Measurements from ENCODE around the gene TSHB. TPM values are rescaled to one million over a fixed set of nuclear protein-coding genes. Genes with fewer than 3 reads are reported as not detected.
A peak's percentile ranks its signal among the peaks of the same experiment; 100 is the strongest.

TSHB gene
- total RNA-seq, 1 experiment from 2014 or later, result not detected

DNA sequence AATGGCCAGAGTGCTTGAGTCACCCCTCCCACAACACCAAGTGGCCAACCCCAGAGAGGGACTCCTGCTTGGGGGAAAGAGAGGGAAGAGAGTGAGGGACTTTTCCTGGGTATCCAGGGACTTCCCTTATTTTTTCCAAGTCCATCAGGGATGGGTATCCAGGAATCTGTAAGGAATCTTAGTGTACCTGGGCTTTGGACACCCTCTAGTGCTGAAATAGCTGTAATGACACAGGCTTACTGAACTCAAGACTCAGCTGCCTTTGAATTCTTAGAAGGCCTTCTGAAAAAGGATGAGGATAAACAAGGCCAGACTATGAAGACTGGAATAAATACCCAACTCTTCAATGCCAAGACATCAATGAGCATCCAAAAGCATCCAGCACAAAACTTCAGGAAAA lies 12.0 kb downstream of the TSHB start:
- Histone ChIP-seq H3K27me3 (ENCODE audit: insufficient read depth, low read length) (no peaks in the 10 kb centered on the region), H3K9me3 (ENCODE audit: control insufficient read depth in 1 of 2, insufficient read depth in 1 of 2, low read depth in 1 of 2, low read length in 2 of 2) (0 out of 4 replicates have a peak, but pooled peaks cover 0 to 3% of the 10 kb centered on the region in 2 experiments), H4K20me1 (ENCODE audit: insufficient read depth) (no peaks in the 10 kb centered on the region), H3K36me3 (ENCODE audit: control insufficient read depth in 1 of 2, insufficient read depth in 2 of 2, low read length in 2 of 2) (no peaks in the 10 kb centered on the region), H3K79me2 (ENCODE audit: insufficient read depth, low read length) (no peaks in the 10 kb centered on the region), H3K4me1 (ENCODE audit: control insufficient read depth in 1 of 2, insufficient read depth in 2 of 2, low read length in 2 of 2) (no peaks in the 10 kb centered on the region), H3K9me2 (ENCODE audit: insufficient read depth) (no peaks in the 10 kb centered on the region), H3K4me3 (replicated peaks in 1 of 2; ENCODE audit: low read depth in 1 of 2, low read length in 2 of 2) (no peak overlapping the region), H3K9ac (ENCODE audit: low read length) (no peak overlapping the region), H3K4me2 (ENCODE audit: low read length) (no peak overlapping the region), H2AFZ (ENCODE audit: low read depth, low read length, poor library complexity, severe bottlenecking) (no peak overlapping the region), H3K27ac (ENCODE audit: low read depth, low read length) (no peak overlapping the region)
- ChIA-PET RAD21 (ENCODE audit: low non-redundant PET in 1 of 2, low total read pairs in 2 of 2, uncharacterized antibody in 2 of 2, unreplicated experiment in 2 of 2) (interaction anchor here (0.7 to 1.8 kb wide), 3 partner anchors 11 to 72 kb away, joined by 3 to 6 read pairs (median 3); no protein-coding TSS in a partner anchor), POLR2A (interaction anchor here (0.6 kb wide), 1 partner anchor 11 kb away, joined by 3 read pairs; no protein-coding TSS in a partner anchor), CTCF (interaction anchor here (0.7 to 6.0 kb wide), 14 partner anchors 8 to 1206 kb away, joined by 3 to 35 read pairs (median 4); partner anchors contain the start of gene DENND2C)
- ATAC-seq (peak; percentile 86), DNase-seq (ENCODE audit: low read depth, low spot score) (peak; percentile 46)
- intact Hi-C loops (cut with micrococcal nuclease), result loop anchor here (1.0 to 10.0 kb wide), 3 partner anchors 62 to 1064 kb away; partner anchors contain the start of genes CSDE1 and OLFML3
- TF ChIP-seq ATF3 (IDR thresholded peaks at IDR 0.05) (no peak), CTCF (IDR thresholded peaks at IDR 0.05 in 2 of 3, conservative IDR thresholded peaks at IDR 0.05 in 1 of 3; ENCODE audit: borderline replicate concordance in 1 of 3, insufficient read depth in 1 of 3, low read depth in 2 of 3, low read length in 2 of 3) (peak; percentile 55 to 62 (median 61); a peak in 5 of 6 replicates), ZNF274 (IDR thresholded peaks at IDR 0.05; ENCODE audit: low read depth, low read length) (no peak), EZH2phosphoT487 (IDR thresholded peaks at IDR 0.05; ENCODE audit: borderline replicate concordance) (no peak), REST (IDR thresholded peaks at IDR 0.05; ENCODE audit: low read depth) (no peak), FOSL1 (IDR thresholded peaks at IDR 0.05; ENCODE audit: low read depth) (no peak), ELF1 (IDR thresholded peaks at IDR 0.05; ENCODE audit: borderline replicate concordance, low read depth) (no peak), SP1 (IDR thresholded peaks at IDR 0.05; ENCODE audit: low read depth) (no peak), YY1 (IDR thresholded peaks at IDR 0.05; ENCODE audit: extremely low read depth, insufficient replicate concordance, low read depth, low read length) (no peak), CBX3 (IDR thresholded peaks at IDR 0.05; ENCODE audit: low read depth) (no peak), CEBPB (IDR thresholded peaks at IDR 0.05; ENCODE audit: low read depth) (no peak), EGR1 (IDR thresholded peaks at IDR 0.05; ENCODE audit: low read depth) (no peak), JUND (IDR thresholded peaks at IDR 0.05) (no peak), RAD21 (IDR thresholded peaks at IDR 0.05; ENCODE audit: low read depth) (peak; percentile 76), TCF7L2 (IDR thresholded peaks at IDR 0.05; ENCODE audit: borderline replicate concordance, extremely low read depth, insufficient read depth, insufficient read length) (no peak), POLR2AphosphoS5 (IDR thresholded peaks at IDR 0.05; ENCODE audit: low read depth, low read length) (no peak), POLR2A (IDR thresholded peaks at IDR 0.05; ENCODE audit: borderline replicate concordance, extremely low read depth, insufficient read depth, insufficient read length) (no peak)
- no TSS peak for BruUV-seq (replicated peaks)

Data from HCT116 (cell line).